GM23338 (cell line): ENCODE measurements around the gene ZBTB7B. TPM values are rescaled to one million over a fixed set of nuclear protein-coding genes. Genes with fewer than 3 reads are reported as not detected.

Source experiments
- ATAC-seq: fragments of 200-7000 bp; cut with Tn5 transposase; 3 replicates; pipeline ENCODE4 v1.9.1; 2020
- DNase-seq: peaks from one replicate; pipeline ENCODE4 v3.0.0-alpha.2; 2015; ENCODE audit warnings: low spot score
- H2AFZ ChIP-seq: fragments of 200-600 bp; sonication (generic); 2 replicates; pipeline ENCODE4 v1.8.0; 2016; ENCODE audit warnings: antibody characterized with exemption, mild to moderate bottlenecking, moderate library complexity
- H3F3A ChIP-seq: fragments of 200-600 bp; sonication (generic); replicated peaks from 2 replicates; pipeline ENCODE4 v1.8.0; 2017; ENCODE audit warnings: antibody characterized with exemption, mixed run types, low read depth
- H3K27ac ChIP-seq: fragments of 200-600 bp; sonication (generic); 2 replicates; pipeline ENCODE4 v1.6.1; 2016; ENCODE audit warnings: low read depth
- H3K27me3 ChIP-seq: fragments of 200-600 bp; sonication (generic); 2 replicates; pipeline ENCODE4 v1.8.0; 2016; ENCODE audit warnings: mild to moderate bottlenecking, mixed run types, moderate library complexity; ENCODE audit not compliant: insufficient read depth
- H3K36me3 ChIP-seq: fragments of 200-600 bp; sonication (generic); 2 replicates; pipeline ENCODE4 v1.8.0; 2016; ENCODE audit warnings: mild to moderate bottlenecking; ENCODE audit not compliant: insufficient read depth
- H3K4me1 ChIP-seq: fragments of 200-600 bp; sonication (generic); 2 replicates; pipeline ENCODE4 v1.8.0; 2016; ENCODE audit warnings: mild to moderate bottlenecking, moderate library complexity; ENCODE audit not compliant: insufficient read depth
- H3K4me2 ChIP-seq: fragments of 200-600 bp; sonication (generic); 2 replicates; pipeline ENCODE4 v1.7.1; 2017; ENCODE audit warnings: mixed run types
- H3K4me3 ChIP-seq: fragments of 200-600 bp; sonication (generic); 2 replicates; pipeline ENCODE4 v1.6.1; 2016; ENCODE audit warnings: mixed run types
- H3K79me2 ChIP-seq: fragments of 200-600 bp; sonication (generic); replicated peaks from 2 replicates; pipeline ENCODE4 v1.8.0; 2017; ENCODE audit warnings: mild to moderate bottlenecking; ENCODE audit not compliant: insufficient read depth
- H3K9me2 ChIP-seq: fragments of 200-600 bp; sonication (generic); 2 replicates; pipeline ENCODE4 v1.8.0; 2017; ENCODE audit not compliant: insufficient read depth
- H4K20me1 ChIP-seq: fragments of 200-600 bp; sonication (generic); replicated peaks from 2 replicates; pipeline ENCODE4 v1.8.0; 2017; ENCODE audit warnings: mild to moderate bottlenecking; ENCODE audit not compliant: insufficient read depth
- H3K27ac Mint-ChIP-seq: 2 replicates; pipeline ENCODE4 v1.8.0; 2020; ENCODE audit warnings: inconsistent platforms, mild to moderate bottlenecking, moderate library complexity, mixed read lengths
- H3K27me3 Mint-ChIP-seq: 3 replicates; pipeline ENCODE4 v1.8.0; 2022; ENCODE audit warnings: low read depth, mild to moderate bottlenecking, moderate library complexity, mixed read lengths, inconsistent platforms; ENCODE audit not compliant: insufficient read depth, poor library complexity
- H3K36me3 Mint-ChIP-seq: 3 replicates; pipeline ENCODE4 v1.8.0; 2021; ENCODE audit warnings: low read depth, mild to moderate bottlenecking, inconsistent platforms, moderate library complexity, mixed read lengths
- H3K4me1 Mint-ChIP-seq: 3 replicates; pipeline ENCODE4 v1.8.0; 2020; ENCODE audit warnings: mild to moderate bottlenecking, inconsistent platforms, mixed read lengths
- H3K4me3 Mint-ChIP-seq: 3 replicates; pipeline ENCODE4 v1.8.0; 2021; ENCODE audit warnings: moderate library complexity, mild to moderate bottlenecking, inconsistent platforms, mixed read lengths
- H3K9me3 Mint-ChIP-seq: 3 replicates; pipeline ENCODE4 v1.8.0; 2020; ENCODE audit warnings: moderate library complexity, mild to moderate bottlenecking, inconsistent platforms, mixed read lengths
- ETS1 ChIP-seq: IDR thresholded peaks from 2 replicates; pipeline ENCODE4 v1.6.1; 2016; ENCODE audit warnings: antibody characterized with exemption
- EZH2phosphoT487 ChIP-seq: fragments of 200-600 bp; sonication (generic); IDR thresholded peaks from one replicate; pipeline ENCODE4 v1.8.1; 2018; ENCODE audit warnings: antibody characterized with exemption; ENCODE audit not compliant: unreplicated experiment
- JUNB ChIP-seq: IDR thresholded peaks from one replicate; pipeline ENCODE4 v1.6.1; 2016; ENCODE audit warnings: antibody characterized with exemption; ENCODE audit not compliant: unreplicated experiment
- NANOG ChIP-seq: IDR thresholded peaks from 2 replicates; pipeline ENCODE4 v1.6.1; 2016; ENCODE audit warnings: antibody characterized with exemption, borderline replicate concordance
- REST ChIP-seq: IDR thresholded peaks from one replicate; pipeline ENCODE4 v1.6.1; 2018; ENCODE audit warnings: antibody characterized with exemption; ENCODE audit not compliant: unreplicated experiment
- STAT1 ChIP-seq: IDR thresholded peaks from one replicate; pipeline ENCODE4 v1.6.1; 2016; ENCODE audit warnings: antibody characterized with exemption; ENCODE audit not compliant: unreplicated experiment
- ZNF114 ChIP-seq: fragments of 250-450 bp; sonication (Bioruptor Pico); IDR thresholded peaks from 2 replicates; pipeline ENCODE4 v1.5.0; 2020; ENCODE audit warnings: mild to moderate bottlenecking, moderate library complexity
- polyA plus RNA-seq: library from polyadenylated mRNA; unstranded; fragments of >200 nt; fragmentation: Nextera tagmentation; extraction: Ambion mirVana; gene quantifications from 2 replicates; pipeline ENCODE4 v1.2.1, GENCODE V29; 2016
- total RNA-seq: library from RNA; depleted of rRNA; stranded (reverse); fragments of >200 nt; shearing (Covaris generic); gene quantifications from 2 replicates; pipeline ENCODE4 v1.2.3, GENCODE V29; 2014
- TF ChIP-seq, protein P1 (sequence below), 2 experiments: fragments of 200-600 bp in 1 of 2; sonication (generic) in 1 of 2; conservative IDR thresholded peaks; 2 replicates each; pipeline versions ENCODE4 v1.5.1 to v1.6.1; 2016 to 2017; ENCODE audit warnings: antibody characterized with exemption in 2 of 2, low read depth in 2 of 2, mild to moderate bottlenecking in 2 of 2, moderate library complexity in 1 of 2

Gene ZBTB7B
- total and polyA plus RNA-seq, 2 experiments from 2014 or later, result 3.6 to 32.6 TPM

DNA sequence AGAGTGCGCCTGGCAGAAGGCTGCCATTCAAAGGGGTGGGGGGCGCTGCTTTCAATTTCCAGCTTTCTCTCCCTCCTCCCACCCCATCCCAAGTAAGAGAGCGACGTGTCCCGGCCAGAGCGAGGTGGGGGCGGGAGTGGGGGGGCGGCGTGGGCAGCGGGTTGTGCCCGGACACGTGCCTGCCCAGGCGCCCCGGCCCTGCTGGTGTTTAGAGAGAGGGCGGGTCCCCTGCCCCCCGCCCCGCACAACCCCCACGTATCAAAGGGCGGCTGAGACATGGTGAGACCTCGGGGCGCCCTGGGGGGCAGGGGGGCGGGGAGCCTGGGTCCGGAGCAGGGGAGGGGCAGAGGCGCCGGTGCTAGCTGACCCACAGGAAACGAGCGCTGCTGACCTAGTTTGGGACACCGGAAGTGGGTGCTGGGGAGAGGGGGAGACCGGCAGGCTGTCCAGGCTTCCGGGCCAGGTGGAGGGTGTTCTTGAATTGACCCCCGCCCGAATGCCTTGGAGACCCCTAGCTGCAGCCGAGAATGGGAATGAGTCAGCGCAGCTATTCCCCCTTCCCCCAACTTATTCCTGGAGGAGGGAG, 1.3 kb downstream of the ZBTB7B start:
- Mint-ChIP-seq H3K9me3 (no peaks in the 10 kb centered on the region), H3K36me3 (peaks cover 4% of the 10 kb centered on the region; the same call in 1 of the 3 replicates), H3K27me3 (peaks cover 21% of the 10 kb centered on the region), H3K4me1 (peaks cover 39% of the 10 kb centered on the region), H3K4me3 (peak overlapping the region; percentile 92), H3K27ac (peak overlapping the region; percentile 95)
- DNase-seq (peak; percentile 87), ATAC-seq (peak; percentile 4)
- TF ChIP-seq NANOG (no peak), ZNF114 (CRISPR knock-in tag) (no peak), REST (peak; percentile 2), JUNB (no peak), ETS1 (peak; percentile 67; the same call in 1 of the 2 replicates)
- Histone ChIP-seq H3K27ac (0 out of 2 replicates have a peak overlapping the region, but pooled peaks have one; percentile 66), H3K4me2 (peak overlapping the region; percentile 96), H3F3A (peaks cover 16% of the 10 kb centered on the region), H2AFZ (no peak overlapping the region), H3K9me2 (no peaks in the 10 kb centered on the region), H4K20me1 (no peaks in the 10 kb centered on the region; the same call in 1 of the 2 replicates), H3K4me3 (peak overlapping the region; percentile 96), H3K4me1 (peaks cover 25% of the 10 kb centered on the region), H3K27me3 (no peaks in the 10 kb centered on the region), H3K36me3 (no peaks in the 10 kb centered on the region), H3K79me2 (peaks cover 40% of the 10 kb centered on the region)

DNA sequence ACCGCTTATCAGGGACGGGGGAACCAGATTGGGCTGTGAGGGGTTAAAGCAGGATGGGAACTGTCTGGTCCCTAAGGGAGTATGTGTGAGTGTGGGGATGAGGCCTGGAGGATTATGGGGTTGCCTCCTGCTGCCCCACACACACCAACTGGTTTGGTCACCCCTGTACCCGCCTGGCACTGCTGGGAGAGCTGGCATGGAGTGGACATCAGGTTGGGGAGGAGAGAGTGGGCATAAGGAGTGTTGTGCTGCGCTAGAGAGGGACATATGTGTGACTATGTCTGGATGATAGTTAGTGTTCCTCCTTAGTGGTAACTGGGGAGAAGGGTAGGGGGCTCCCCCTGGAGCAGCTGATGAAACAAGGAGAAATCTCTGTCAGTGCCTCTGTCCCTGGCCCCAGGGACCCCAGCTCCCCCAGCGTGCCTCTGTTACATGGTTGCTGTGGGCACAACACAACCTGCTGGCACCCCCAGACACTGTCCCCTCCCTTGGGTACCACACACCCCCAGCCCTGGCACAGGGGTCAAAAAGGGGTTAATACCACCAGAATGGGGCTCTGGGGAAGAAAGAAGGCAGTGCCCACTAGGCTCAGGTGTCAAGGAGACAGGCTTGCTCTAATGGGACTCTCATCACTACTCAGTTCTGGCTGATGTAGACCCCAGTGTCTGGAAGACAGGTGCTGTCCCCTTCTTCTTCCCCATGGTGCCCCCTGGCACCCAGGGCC, 1.9 kb downstream of the ZBTB7B start:
- Histone ChIP-seq H3K4me1 (peaks cover 27% of the 10 kb centered on the region), H3K27me3 (no peaks in the 10 kb centered on the region), H3K4me2 (peak overlapping the region; percentile 96), H3K9me2 (no peaks in the 10 kb centered on the region), H3K27ac (0 out of 2 replicates have a peak overlapping the region, but pooled peaks have one; percentile 66), H2AFZ (no peak overlapping the region), H3F3A (peaks cover 16% of the 10 kb centered on the region), H3K36me3 (no peaks in the 10 kb centered on the region), H4K20me1 (peaks cover under 1% of the 10 kb centered on the region; the same call in 1 of the 2 replicates), H3K4me3 (peak overlapping the region; percentile 96), H3K79me2 (peaks cover 40% of the 10 kb centered on the region)
- H3K36me3 Mint-ChIP-seq, result peaks cover 4% of the 10 kb centered on the region; the same call in 1 of the 3 replicates
- H3K4me3 Mint-ChIP-seq, result peak overlapping the region; percentile 92
- H3K27ac Mint-ChIP-seq, result peak overlapping the region; percentile 95
- peaks cover 20% of the 10 kb centered on the region for H3K27me3 Mint-ChIP-seq
- DNase-seq, result no peak
- ATAC-seq, result no peak
- peaks cover 40% of the 10 kb centered on the region for H3K4me1 Mint-ChIP-seq
- H3K9me3 Mint-ChIP-seq, result no peaks in the 10 kb centered on the region
- TF ChIP-seq STAT1 (no peak), JUNB (no peak), EZH2phosphoT487 (no peak)
- TF ChIP-seq, protein P1, sequence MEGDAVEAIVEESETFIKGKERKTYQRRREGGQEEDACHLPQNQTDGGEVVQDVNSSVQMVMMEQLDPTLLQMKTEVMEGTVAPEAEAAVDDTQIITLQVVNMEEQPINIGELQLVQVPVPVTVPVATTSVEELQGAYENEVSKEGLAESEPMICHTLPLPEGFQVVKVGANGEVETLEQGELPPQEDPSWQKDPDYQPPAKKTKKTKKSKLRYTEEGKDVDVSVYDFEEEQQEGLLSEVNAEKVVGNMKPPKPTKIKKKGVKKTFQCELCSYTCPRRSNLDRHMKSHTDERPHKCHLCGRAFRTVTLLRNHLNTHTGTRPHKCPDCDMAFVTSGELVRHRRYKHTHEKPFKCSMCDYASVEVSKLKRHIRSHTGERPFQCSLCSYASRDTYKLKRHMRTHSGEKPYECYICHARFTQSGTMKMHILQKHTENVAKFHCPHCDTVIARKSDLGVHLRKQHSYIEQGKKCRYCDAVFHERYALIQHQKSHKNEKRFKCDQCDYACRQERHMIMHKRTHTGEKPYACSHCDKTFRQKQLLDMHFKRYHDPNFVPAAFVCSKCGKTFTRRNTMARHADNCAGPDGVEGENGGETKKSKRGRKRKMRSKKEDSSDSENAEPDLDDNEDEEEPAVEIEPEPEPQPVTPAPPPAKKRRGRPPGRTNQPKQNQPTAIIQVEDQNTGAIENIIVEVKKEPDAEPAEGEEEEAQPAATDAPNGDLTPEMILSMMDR (conservative IDR thresholded peaks at IDR 0.05; ENCODE audit: low read depth in 2 of 2), result no peak
